ENCODE measurements around the gene POU3F1.

GRCh38 chr1:38094711-38095290 lies 48.2 kb upstream of the POU3F1 start:
- TF ChIP-seq CTCF (IDR thresholded peaks at IDR 0.05; ENCODE audit: insufficient read depth, low read length, poor library complexity, severe bottlenecking) (no peak), EZH2phosphoT487 (conservative IDR thresholded peaks at IDR 0.05; ENCODE audit: low read length) (no peak)

Measured in SU-DHL-6 (cell line).